ENCODE measurements around the gene GNG2. TPM values are rescaled to one million over a fixed set of nuclear protein-coding genes. Genes with fewer than 3 reads are reported as not detected.
A peak's percentile ranks its signal among the peaks of the same experiment; 100 is the strongest.

GNG2 gene
- total RNA-seq, 1 donor from 2014 or later = 25.1 TPM

GRCh38 chr14:52008136-52008535 is 147.7 kb downstream of the GNG2 start:
- Histone ChIP-seq H3K9ac (ENCODE audit: low read depth in 1 of 3, low read length in 3 of 3) (no peak overlapping the region), H3K36me3 (ENCODE audit: control insufficient read depth in 3 of 3, insufficient read depth in 3 of 3, low read length in 3 of 3) (peaks cover 36 to 76% (median 69%) of the 10 kb centered on the region in 3 donors), H3K27ac (ENCODE audit: low read depth, low read length) (no peak overlapping the region), H3K9me3 (ENCODE audit: control insufficient read depth in 3 of 3, low read length in 3 of 3) (no peaks in the 10 kb centered on the region), H3K27me3 (ENCODE audit: control insufficient read depth in 3 of 3, insufficient read depth in 3 of 3, low read length in 3 of 3) (no peaks in the 10 kb centered on the region), H3K4me3 (ENCODE audit: low read length in 3 of 3) (no peak overlapping the region), H3K4me1 (ENCODE audit: control insufficient read depth in 3 of 3, insufficient read depth in 3 of 3, low read length in 3 of 3) (peaks cover 0 to 6% (median 6%) of the 10 kb centered on the region in 3 donors)

GRCh38 chr14:52010173-52010693 is 149.8 kb downstream of the GNG2 start:
- no peak overlapping the region for H3K9ac ChIP-seq (ENCODE audit: low read depth in 1 of 3, low read length in 3 of 3)
- H3K27ac ChIP-seq (ENCODE audit: low read depth, low read length) = no peak overlapping the region
- no peaks in the 10 kb centered on the region for H3K9me3 ChIP-seq (ENCODE audit: control insufficient read depth in 3 of 3, low read length in 3 of 3)
- no peak overlapping the region for H3K4me3 ChIP-seq (ENCODE audit: low read length in 3 of 3)
- H3K27me3 ChIP-seq (ENCODE audit: control insufficient read depth in 3 of 3, insufficient read depth in 3 of 3, low read length in 3 of 3) = no peaks in the 10 kb centered on the region
- H3K4me1 ChIP-seq (ENCODE audit: control insufficient read depth in 3 of 3, insufficient read depth in 3 of 3, low read length in 3 of 3) = peaks cover 7 to 22% (median 22%) of the 10 kb centered on the region in 3 donors
- peaks cover 30 to 56% (median 55%) of the 10 kb centered on the region in 3 donors for H3K36me3 ChIP-seq (ENCODE audit: control insufficient read depth in 3 of 3, insufficient read depth in 3 of 3, low read length in 3 of 3)

DNA sequence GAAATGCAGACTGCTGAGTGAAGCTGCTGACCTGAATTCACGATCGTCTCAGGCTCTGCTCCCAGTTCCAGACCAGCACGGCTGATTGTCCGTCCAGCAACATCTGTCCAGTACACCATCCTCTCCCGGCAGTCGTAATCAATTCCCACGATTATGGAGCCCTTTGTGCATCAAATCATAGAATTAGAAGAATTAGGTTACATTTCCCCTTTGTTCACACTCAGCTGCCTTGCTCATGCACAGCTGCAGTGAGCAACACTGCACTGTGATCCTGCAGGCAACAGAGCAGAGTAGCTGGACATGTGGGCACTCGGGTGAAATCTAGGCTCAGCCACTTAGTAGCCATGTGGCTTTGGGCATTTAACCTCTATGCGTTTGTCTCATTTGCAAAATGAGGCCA is 151.1 kb downstream of the GNG2 start:
- Histone ChIP-seq H3K9ac (ENCODE audit: low read depth in 1 of 3, low read length in 3 of 3) (no peak overlapping the region), H3K4me3 (ENCODE audit: low read length in 3 of 3) (no peak overlapping the region), H3K27ac (ENCODE audit: low read depth, low read length) (no peak overlapping the region), H3K4me1 (ENCODE audit: control insufficient read depth in 3 of 3, insufficient read depth in 3 of 3, low read length in 3 of 3) (peaks cover 11 to 31% (median 29%) of the 10 kb centered on the region in 3 donors), H3K36me3 (ENCODE audit: control insufficient read depth in 3 of 3, insufficient read depth in 3 of 3, low read length in 3 of 3) (peaks cover 23 to 43% (median 42%) of the 10 kb centered on the region in 3 donors), H3K27me3 (ENCODE audit: control insufficient read depth in 3 of 3, insufficient read depth in 3 of 3, low read length in 3 of 3) (no peaks in the 10 kb centered on the region), H3K9me3 (ENCODE audit: control insufficient read depth in 3 of 3, low read length in 3 of 3) (no peaks in the 10 kb centered on the region)

DNA sequence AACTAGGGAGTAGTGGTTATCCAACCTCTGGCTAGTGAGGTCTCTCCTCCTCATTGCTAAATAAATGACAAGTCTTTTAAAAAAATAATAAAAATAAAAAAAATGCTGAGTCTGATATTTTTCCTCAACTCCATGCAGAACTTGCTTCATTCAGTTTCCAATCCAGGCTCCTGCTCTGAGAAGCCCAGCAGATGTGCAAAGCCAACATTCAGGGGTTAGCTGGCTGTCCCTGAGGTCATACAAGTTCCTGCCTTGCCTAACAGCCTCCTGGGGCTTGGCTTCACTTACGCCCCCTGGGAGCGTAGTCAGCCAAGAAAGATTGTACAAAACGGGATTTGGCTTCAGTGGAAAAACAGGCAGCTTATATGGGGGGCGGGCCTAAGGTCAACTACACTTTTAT is 152.2 kb downstream of the GNG2 start:
- Histone ChIP-seq H3K36me3 (ENCODE audit: control insufficient read depth in 3 of 3, insufficient read depth in 3 of 3, low read length in 3 of 3) (peaks cover 22 to 37% (median 35%) of the 10 kb centered on the region in 3 donors), H3K9ac (ENCODE audit: low read depth in 1 of 3, low read length in 3 of 3) (no peak overlapping the region), H3K9me3 (ENCODE audit: control insufficient read depth in 3 of 3, low read length in 3 of 3) (no peaks in the 10 kb centered on the region), H3K27ac (ENCODE audit: low read depth, low read length) (peak overlapping the region; percentile 4), H3K4me3 (ENCODE audit: low read length in 3 of 3) (no peak overlapping the region), H3K27me3 (ENCODE audit: control insufficient read depth in 3 of 3, insufficient read depth in 3 of 3, low read length in 3 of 3) (no peaks in the 10 kb centered on the region), H3K4me1 (ENCODE audit: control insufficient read depth in 3 of 3, insufficient read depth in 3 of 3, low read length in 3 of 3) (peaks cover 11 to 31% (median 29%) of the 10 kb centered on the region in 3 donors)

- H3K4me3 ChIP-seq (ENCODE audit: low read length in 3 of 3) = no peak overlapping the region
- H3K36me3 ChIP-seq (ENCODE audit: control insufficient read depth in 3 of 3, insufficient read depth in 3 of 3, low read length in 3 of 3) = peaks cover 17 to 28% (median 27%) of the 10 kb centered on the region in 3 donors
- H3K9ac ChIP-seq (ENCODE audit: low read depth in 1 of 3, low read length in 3 of 3) = no peak overlapping the region
- no peaks in the 10 kb centered on the region for H3K9me3 ChIP-seq (ENCODE audit: control insufficient read depth in 3 of 3, low read length in 3 of 3)
- H3K27ac ChIP-seq (ENCODE audit: low read depth, low read length) = no peak overlapping the region
- peaks cover 0 to 5% (median 0%) of the 10 kb centered on the region in 3 donors for H3K27me3 ChIP-seq (ENCODE audit: control insufficient read depth in 3 of 3, insufficient read depth in 3 of 3, low read length in 3 of 3)
- peaks cover 11 to 31% (median 31%) of the 10 kb centered on the region in 3 donors for H3K4me1 ChIP-seq (ENCODE audit: control insufficient read depth in 3 of 3, insufficient read depth in 3 of 3, low read length in 3 of 3)
These were observed 153.7 kb downstream of the GNG2 start for GRCh38 chr14:52013984-52014600.

GRCh38 chr14:52014601-52015267 is 154.3 kb downstream of the GNG2 start:
- H3K4me1 ChIP-seq (ENCODE audit: control insufficient read depth in 3 of 3, insufficient read depth in 3 of 3, low read length in 3 of 3) = peaks cover 11 to 35% (median 31%) of the 10 kb centered on the region in 3 donors
- H3K9me3 ChIP-seq (ENCODE audit: control insufficient read depth in 3 of 3, low read length in 3 of 3) = no peaks in the 10 kb centered on the region
- H3K9ac ChIP-seq (ENCODE audit: low read depth in 1 of 3, low read length in 3 of 3) = no peak overlapping the region
- H3K27me3 ChIP-seq (ENCODE audit: control insufficient read depth in 3 of 3, insufficient read depth in 3 of 3, low read length in 3 of 3) = peaks cover 0 to 5% (median 0%) of the 10 kb centered on the region in 3 donors
- peaks cover 17 to 24% (median 20%) of the 10 kb centered on the region in 3 donors for H3K36me3 ChIP-seq (ENCODE audit: control insufficient read depth in 3 of 3, insufficient read depth in 3 of 3, low read length in 3 of 3)
- no peak overlapping the region for H3K4me3 ChIP-seq (ENCODE audit: low read length in 3 of 3)
- H3K27ac ChIP-seq (ENCODE audit: low read depth, low read length) = no peak overlapping the region

- Histone ChIP-seq H3K27ac (ENCODE audit: low read depth, low read length) (no peak overlapping the region), H3K36me3 (ENCODE audit: control insufficient read depth in 3 of 3, insufficient read depth in 3 of 3, low read length in 3 of 3) (peaks cover 14 to 18% (median 17%) of the 10 kb centered on the region in 3 donors), H3K27me3 (ENCODE audit: control insufficient read depth in 3 of 3, insufficient read depth in 3 of 3, low read length in 3 of 3) (peaks cover 0 to 5% (median 0%) of the 10 kb centered on the region in 3 donors), H3K9me3 (ENCODE audit: control insufficient read depth in 3 of 3, low read length in 3 of 3) (no peaks in the 10 kb centered on the region), H3K9ac (ENCODE audit: low read depth in 1 of 3, low read length in 3 of 3) (no peak overlapping the region), H3K4me3 (ENCODE audit: low read length in 3 of 3) (no peak overlapping the region), H3K4me1 (ENCODE audit: control insufficient read depth in 3 of 3, insufficient read depth in 3 of 3, low read length in 3 of 3) (peaks cover 11 to 36% (median 31%) of the 10 kb centered on the region in 3 donors)
These were observed 155.1 kb downstream of the GNG2 start for GRCh38 chr14:52015411-52016030.

DNA sequence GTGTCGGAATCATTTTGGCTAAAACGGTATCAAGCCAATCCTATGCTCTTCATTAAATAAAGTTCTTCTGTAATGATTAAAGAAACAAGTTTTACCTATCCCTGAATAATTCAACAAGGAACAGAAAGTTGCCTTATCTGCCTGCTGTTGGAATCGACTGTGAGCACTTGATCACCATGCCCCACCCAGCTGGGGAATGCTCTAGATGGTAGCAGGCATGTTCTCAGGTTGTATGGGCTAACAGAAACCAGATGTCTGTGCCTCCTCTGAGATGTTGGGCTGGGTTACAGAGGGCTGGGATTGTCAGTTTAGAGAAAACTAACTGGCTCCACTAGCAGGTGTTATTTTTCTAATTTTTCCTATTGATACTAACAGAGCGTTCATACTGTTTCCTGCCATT is 157.8 kb downstream of the GNG2 start:
- H3K9me3 ChIP-seq (ENCODE audit: control insufficient read depth in 3 of 3, low read length in 3 of 3) = no peaks in the 10 kb centered on the region
- H3K27me3 ChIP-seq (ENCODE audit: control insufficient read depth in 3 of 3, insufficient read depth in 3 of 3, low read length in 3 of 3) = peaks cover 0 to 5% (median 0%) of the 10 kb centered on the region in 3 donors
- H3K4me1 ChIP-seq (ENCODE audit: control insufficient read depth in 3 of 3, insufficient read depth in 3 of 3, low read length in 3 of 3) = peaks cover 14 to 40% (median 35%) of the 10 kb centered on the region in 3 donors
- no peak overlapping the region for H3K27ac ChIP-seq (ENCODE audit: low read depth, low read length)
- H3K36me3 ChIP-seq (ENCODE audit: control insufficient read depth in 3 of 3, insufficient read depth in 3 of 3, low read length in 3 of 3) = peaks cover 0 to 6% (median 6%) of the 10 kb centered on the region in 3 donors
- H3K4me3 ChIP-seq (ENCODE audit: low read length in 3 of 3) = no peak overlapping the region
- H3K9ac ChIP-seq (ENCODE audit: low read depth in 1 of 3, low read length in 3 of 3) = no peak overlapping the region

GRCh38 chr14:52018970-52019369 is 158.6 kb downstream of the GNG2 start:
- Histone ChIP-seq H3K27me3 (ENCODE audit: control insufficient read depth in 3 of 3, insufficient read depth in 3 of 3, low read length in 3 of 3) (peaks cover 0 to 5% (median 0%) of the 10 kb centered on the region in 3 donors), H3K27ac (ENCODE audit: low read depth, low read length) (no peak overlapping the region), H3K4me3 (ENCODE audit: low read length in 3 of 3) (no peak overlapping the region), H3K9ac (ENCODE audit: low read depth in 1 of 3, low read length in 3 of 3) (no peak overlapping the region), H3K4me1 (ENCODE audit: control insufficient read depth in 3 of 3, insufficient read depth in 3 of 3, low read length in 3 of 3) (peaks cover 11 to 33% (median 32%) of the 10 kb centered on the region in 3 donors), H3K9me3 (ENCODE audit: control insufficient read depth in 3 of 3, low read length in 3 of 3) (no peaks in the 10 kb centered on the region), H3K36me3 (ENCODE audit: control insufficient read depth in 3 of 3, insufficient read depth in 3 of 3, low read length in 3 of 3) (peaks cover 0 to 6% (median 5%) of the 10 kb centered on the region in 3 donors)
